Esophagus (tissue), 2 donors: Measurements from ENCODE around the gene TEDDM1. TPM values are rescaled to one million over a fixed set of nuclear protein-coding genes. Genes with fewer than 3 reads are reported as not detected.
A peak's percentile ranks its signal among the peaks of the same experiment; 100 is the strongest.
"Not testable (repeated sequence)": the region's sequence is repeated elsewhere in the genome, so short reads cannot be mapped to it uniquely, and the experiment has no call there.

Source experiments
- H3K27ac ChIP-seq, 2 donors: one replicate each; pipeline ENCODE4 v1.5.1; 2013; ENCODE audit warnings: low read depth in 2 of 2, mild to moderate bottlenecking in 2 of 2, inconsistent platforms in 1 of 2, low read length in 1 of 2, moderate library complexity in 1 of 2
- H3K27me3 ChIP-seq, 2 donors: one replicate each; pipeline ENCODE4 v1.6.1; 2013; ENCODE audit warnings: low read length in 2 of 2, control low read depth in 1 of 2, mild to moderate bottlenecking in 1 of 2; ENCODE audit not compliant: insufficient read depth in 2 of 2, control insufficient read depth in 1 of 2
- H3K36me3 ChIP-seq, 2 donors: one replicate each; pipeline ENCODE4 v1.6.1; 2013; ENCODE audit warnings: low read length in 1 of 2; ENCODE audit not compliant: control insufficient read depth in 2 of 2, insufficient read depth in 2 of 2
- H3K4me1 ChIP-seq, 2 donors: one replicate each; pipeline ENCODE4 v1.6.1; 2013; ENCODE audit warnings: low read length in 1 of 2; ENCODE audit not compliant: control insufficient read depth in 2 of 2, insufficient read depth in 2 of 2
- H3K4me3 ChIP-seq, 2 donors: one replicate each; pipeline ENCODE4 v1.5.1; 2013; ENCODE audit warnings: low read length in 2 of 2, mild to moderate bottlenecking in 2 of 2, low read depth in 1 of 2, moderate library complexity in 1 of 2
- H3K9me3 ChIP-seq, 2 donors: one replicate each; pipeline ENCODE4 v1.6.1; 2013; ENCODE audit warnings: mild to moderate bottlenecking in 2 of 2, low read depth in 1 of 2, low read length in 1 of 2, moderate library complexity in 1 of 2; ENCODE audit not compliant: control insufficient read depth in 2 of 2, insufficient read depth in 1 of 2
- WGBS, 2 donors: extraction: QIAGEN DNeasy Blood & Tissue Kit; methylation state at CpG; one replicate each; pipeline ENCODE4 v1.1.7; 2013; 5-methylcytosine and 5-hydroxymethylcytosine counted together
- polyA plus RNA-seq, 2 donors: library from polyadenylated mRNA; stranded (reverse); fragments of 200-250 nt; gene quantifications; one replicate each; pipeline ENCODE4 v1.2.3, GENCODE V29; 2013
- donor health status: healthy with polysubstance abuse.
- donor health status: Bipolar disorder and iron deficiency.

The TEDDM1 gene
- polyA plus RNA-seq, 2 donors: 0.06 TPM; not detected in 1

GRCh38 chr1:182384387-182384960, 16.0 kb downstream of the TEDDM1 start:
- Histone ChIP-seq H3K36me3 (peaks cover 31 to 35% of the 10 kb centered on the region in 2 donors), H3K27ac (no peak overlapping the region), H3K4me1 (peaks cover 0 to 3% of the 10 kb centered on the region in 2 donors), H3K9me3 (no peaks in the 10 kb centered on the region), H3K27me3 (no peaks in the 10 kb centered on the region), H3K4me3 (no peak overlapping the region)
- WGBS, 2 donors: 95 to 96% methylated on average over 19 of the region's 19 CpGs

GRCh38 chr1:182383934-182384333, 16.5 kb downstream of the TEDDM1 start:
- Histone ChIP-seq H3K4me3 (no peak overlapping the region), H3K27ac (no peak overlapping the region), H3K36me3 (peaks cover 31 to 35% of the 10 kb centered on the region in 2 donors), H3K4me1 (peaks cover 0 to 3% of the 10 kb centered on the region in 2 donors), H3K9me3 (no peaks in the 10 kb centered on the region), H3K27me3 (no peaks in the 10 kb centered on the region)
- 83 to 85% methylated on average over 7 of the region's 7 CpGs for WGBS, 2 donors

- Histone ChIP-seq H3K9me3 (no peaks in the 10 kb centered on the region), H3K4me1 (peaks cover 0 to 3% of the 10 kb centered on the region in 2 donors), H3K27ac (no peak overlapping the region), H3K27me3 (no peaks in the 10 kb centered on the region), H3K4me3 (no peak overlapping the region), H3K36me3 (peaks cover 31% of the 10 kb centered on the region in 2 donors)
- 85 to 86% methylated on average over 4 of the region's 4 CpGs for WGBS, 2 donors
Observed at GRCh38 chr1:182383037-182383661, 17.3 kb downstream of the TEDDM1 start.

- no peaks in the 10 kb centered on the region for H3K27me3 ChIP-seq
- H3K9me3 ChIP-seq: no peaks in the 10 kb centered on the region
- 76 to 77% methylated on average over 9 of the region's 9 CpGs for WGBS, 2 donors
- no peak overlapping the region for H3K4me3 ChIP-seq
- H3K36me3 ChIP-seq: peaks cover 31% of the 10 kb centered on the region in 2 donors
- H3K27ac ChIP-seq: peak overlapping the region in 1 of 2 donors; percentile 60
- H3K4me1 ChIP-seq: peaks cover 0 to 3% of the 10 kb centered on the region in 2 donors
Observed at GRCh38 chr1:182381962-182382819, 18.3 kb downstream of the TEDDM1 start.

- Histone ChIP-seq H3K36me3 (peaks cover 12 to 15% of the 10 kb centered on the region in 2 donors), H3K27me3 (no peaks in the 10 kb centered on the region), H3K4me3 (no peak overlapping the region), H3K4me1 (peaks cover 0 to 3% of the 10 kb centered on the region in 2 donors), H3K27ac (peak overlapping the region; percentile 80 to 82), H3K9me3 (no peaks in the 10 kb centered on the region)
- WGBS, 2 donors: 79 to 80% methylated on average over 4 of the region's 4 CpGs
Observed at GRCh38 chr1:182380199-182380598, 20.3 kb downstream of the TEDDM1 start.

- H3K9me3 ChIP-seq, H3K4me3 ChIP-seq, H3K27me3 ChIP-seq, H3K4me1 ChIP-seq: not testable (repeated sequence)
- H3K27ac ChIP-seq: peak overlapping the region; percentile 67 to 80
- WGBS, 2 donors: 48 to 66% methylated on average over 7 of the region's 7 CpGs
- peaks cover 11 to 13% of the 10 kb centered on the region in 2 donors for H3K36me3 ChIP-seq
Observed at GRCh38 chr1:182379781-182380180, 20.7 kb downstream of the TEDDM1 start.

GRCh38 chr1:182376936-182377574, 23.4 kb downstream of the TEDDM1 start:
- Histone ChIP-seq H3K9me3 (no peaks in the 10 kb centered on the region), H3K27ac (no peak overlapping the region), H3K4me3 (no peak overlapping the region), H3K36me3 (no peaks in the 10 kb centered on the region), H3K27me3 (no peaks in the 10 kb centered on the region), H3K4me1 (peaks cover 0 to 3% of the 10 kb centered on the region in 2 donors)

- Histone ChIP-seq H3K4me1 (no peaks in the 10 kb centered on the region), H3K4me3 (no peak overlapping the region), H3K27ac (no peak overlapping the region), H3K9me3 (no peaks in the 10 kb centered on the region), H3K27me3 (no peaks in the 10 kb centered on the region), H3K36me3 (no peaks in the 10 kb centered on the region)
- WGBS, 2 donors: 56 to 63% methylated on average over 5 of the region's 5 CpGs
Observed at GRCh38 chr1:182374101-182374834, 26.2 kb downstream of the TEDDM1 start.

GRCh38 chr1:182370532-182370931, 29.9 kb downstream of the TEDDM1 start:
- H3K27ac ChIP-seq: no peak overlapping the region
- no peaks in the 10 kb centered on the region for H3K36me3 ChIP-seq
- H3K4me1 ChIP-seq: no peaks in the 10 kb centered on the region
- 64 to 72% methylated on average over 3 of the region's 3 CpGs for WGBS, 2 donors
- no peaks in the 10 kb centered on the region for H3K9me3 ChIP-seq
- H3K27me3 ChIP-seq: no peaks in the 10 kb centered on the region
- no peak overlapping the region for H3K4me3 ChIP-seq
